Activated gamma-delta T cell treated with anti-CD3 and anti-CD28 coated beads, Interleukin-2, amount 50 U/mL, for 16 hours (primary cell): ENCODE measurements around the gene TK2.
"Not testable (repeated sequence)": the region's sequence is repeated elsewhere in the genome, so short reads cannot be mapped to it uniquely, and the experiment has no call there.

Experiments
- DNase-seq: peaks from one replicate; pipeline ENCODE4 v3.0.0-alpha.2; 2020; ENCODE audit warnings: low read depth

TK2 gene

GRCh38 chr16:66549284-66550131 is at the start of gene TK2:
Gene TK2, minus strand, starts transcription at chr16:66550122. Its CDS starts 61 bp downstream, at chr16:66550061.
- DNase-seq: peak; percentile 32

DNA sequence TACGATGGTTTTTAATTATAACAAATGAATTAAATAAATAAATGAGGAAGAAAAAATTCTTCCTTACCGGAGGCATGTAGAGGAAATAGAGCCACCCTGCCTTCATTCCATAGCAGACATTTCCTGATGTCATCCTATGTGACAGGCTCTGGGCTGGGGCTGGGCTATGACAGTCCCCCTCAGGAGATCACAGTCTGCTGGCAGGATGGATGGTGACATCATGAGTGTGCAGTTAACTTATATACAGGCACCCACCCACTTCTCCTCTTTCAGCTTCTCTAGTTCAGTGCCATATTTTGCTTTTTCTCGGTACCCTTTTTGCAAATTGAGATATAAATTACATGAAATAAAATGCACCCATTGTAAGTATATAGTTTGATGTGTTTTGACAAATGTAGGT is 48.2 kb upstream of the TK2 start:
- no peak for DNase-seq

DNA sequence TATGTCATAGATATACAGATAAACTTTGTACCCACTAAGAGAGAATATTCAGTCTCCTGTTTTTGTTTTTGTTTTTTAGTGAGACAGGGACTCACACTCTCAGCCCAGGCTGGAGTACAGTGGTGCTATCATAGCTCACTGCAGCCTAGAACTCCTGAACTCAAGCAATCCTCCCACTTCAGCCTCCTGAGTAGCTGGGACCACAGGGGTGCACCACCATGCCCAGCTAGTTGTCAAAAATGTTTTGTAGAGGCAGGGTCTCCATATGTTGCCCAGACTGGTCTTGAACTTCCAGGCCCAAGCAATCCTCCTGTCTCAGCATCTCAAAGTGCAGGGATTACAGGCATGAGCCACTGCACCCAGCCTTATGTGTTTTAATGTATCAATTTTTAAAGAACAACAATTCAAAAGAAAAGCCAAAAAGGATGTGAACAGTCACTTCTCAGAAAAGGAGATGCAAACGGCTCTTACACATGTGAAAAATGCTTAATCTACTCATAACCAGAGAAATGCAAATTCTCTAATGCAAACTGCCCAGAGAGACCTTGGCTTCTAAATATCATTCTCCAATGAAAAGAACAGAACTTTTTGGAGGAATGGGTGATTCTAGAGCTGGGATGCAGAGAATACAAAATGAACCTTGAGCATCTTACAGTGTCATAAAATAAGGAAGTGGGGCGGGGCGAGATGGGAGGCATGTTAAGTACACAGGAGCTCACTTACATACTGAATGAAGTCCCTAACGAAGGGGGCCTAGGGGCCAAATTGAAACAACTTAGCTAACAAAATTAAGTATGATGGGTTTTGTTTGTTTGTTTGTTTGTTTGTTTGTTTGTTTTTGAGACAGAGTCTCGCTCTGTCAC is 47.3 kb upstream of the TK2 start:
- no peak for DNase-seq

DNA sequence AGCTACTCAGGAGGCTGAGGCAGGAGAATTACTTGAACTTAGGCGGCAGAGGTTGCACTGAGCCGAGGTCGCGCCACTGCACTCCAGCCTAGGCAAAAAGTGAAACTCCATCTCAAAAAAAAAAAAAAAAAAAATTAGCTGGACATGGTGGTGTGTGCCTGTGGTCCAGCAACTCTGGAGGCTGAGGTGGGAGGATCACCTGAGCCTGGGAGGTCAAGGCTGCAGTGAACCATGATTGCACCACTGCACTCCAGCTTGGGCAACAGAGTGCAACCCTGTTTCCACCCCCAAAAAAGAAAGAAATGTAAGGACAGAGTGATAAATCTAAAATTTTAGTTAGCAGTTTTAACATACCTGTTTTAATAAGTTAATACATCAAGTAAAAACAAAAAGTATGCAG is 46.6 kb upstream of the TK2 start:
- not testable (repeated sequence) for DNase-seq

GRCh38 chr16:66594739-66595138 is 44.8 kb upstream of the TK2 start:
- no peak for DNase-seq

- no peak for DNase-seq
These were observed 42.9 kb upstream of the TK2 start for GRCh38 chr16:66592814-66593213.

GRCh38 chr16:66592241-66592640 is 42.3 kb upstream of the TK2 start:
- DNase-seq: no peak

DNA sequence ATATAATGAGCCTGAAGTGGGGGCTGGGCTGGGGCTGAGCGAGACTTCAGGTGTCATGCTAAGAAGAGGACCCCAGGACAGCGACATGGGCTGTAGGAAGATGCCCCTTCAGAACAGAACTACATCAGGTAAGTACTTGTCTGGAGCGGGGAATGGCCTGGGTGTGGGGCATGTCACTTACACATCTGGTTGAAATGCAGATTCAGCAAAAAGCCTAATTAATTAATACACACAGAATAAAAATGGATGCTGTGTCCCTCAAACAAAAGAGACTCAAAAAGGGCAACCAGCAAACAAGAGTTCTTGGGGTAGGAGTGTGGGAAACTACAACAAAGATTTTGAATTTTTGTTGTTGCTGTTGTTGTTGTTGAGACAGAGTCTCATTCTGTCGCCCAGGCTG is 41.1 kb upstream of the TK2 start:
- DNase-seq: no peak

DNA sequence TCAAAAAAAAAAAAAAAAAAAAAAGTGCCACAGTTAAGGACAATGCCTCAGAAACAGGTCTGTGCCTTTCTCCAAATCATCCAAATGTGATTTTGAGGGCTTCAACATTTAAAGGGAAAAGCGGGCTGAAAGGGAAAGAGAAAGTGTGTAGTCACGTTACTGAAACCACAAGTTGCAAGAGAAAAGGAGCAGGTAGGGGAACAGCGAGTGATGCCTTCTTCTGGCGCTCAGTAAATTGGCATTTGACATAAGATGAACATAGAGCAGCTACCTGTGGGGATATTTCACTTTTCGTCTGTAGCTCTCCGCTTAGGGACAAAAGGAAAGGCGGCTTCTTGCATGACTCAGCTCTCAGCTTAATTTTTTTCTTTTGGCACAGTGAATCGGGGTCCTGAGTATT is 40.4 kb upstream of the TK2 start:
- DNase-seq: no peak

DNA sequence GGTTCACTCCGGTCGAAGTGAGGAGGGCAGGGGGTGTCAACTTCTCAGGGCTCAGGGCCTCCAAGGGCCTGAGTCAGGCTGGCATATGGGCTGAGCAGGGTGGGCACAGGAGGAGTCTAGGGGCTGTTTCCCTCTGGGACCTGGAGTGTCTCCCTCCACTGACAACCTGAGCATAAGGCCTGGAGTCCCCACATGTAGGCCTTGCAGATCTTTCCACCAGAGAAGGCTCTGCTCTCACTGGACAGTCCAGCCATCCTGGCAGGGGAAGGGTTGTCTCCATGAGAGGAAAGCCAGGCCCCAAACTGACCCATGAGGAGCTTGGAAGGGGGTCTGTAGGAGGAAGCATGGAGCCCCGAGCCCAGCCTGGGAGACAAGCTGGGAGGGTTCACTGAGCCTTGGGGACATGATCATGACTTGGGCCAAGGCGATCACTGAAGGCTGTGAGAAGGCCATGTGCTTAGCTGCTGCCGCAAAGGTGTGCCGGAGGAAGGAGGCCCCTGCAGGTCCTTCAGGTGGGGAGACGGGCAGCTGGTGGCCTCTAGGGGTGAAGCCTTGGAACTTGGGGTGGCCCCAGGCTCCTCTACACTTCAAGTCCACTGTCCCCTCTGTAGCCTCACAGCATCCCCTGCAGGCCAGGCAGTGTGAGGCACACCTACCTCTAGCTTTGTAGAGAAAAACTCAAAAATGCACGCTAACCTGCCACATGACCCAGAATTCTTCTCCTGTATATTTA is 39.2 kb upstream of the TK2 start:
- peak; percentile 46 for DNase-seq

DNA sequence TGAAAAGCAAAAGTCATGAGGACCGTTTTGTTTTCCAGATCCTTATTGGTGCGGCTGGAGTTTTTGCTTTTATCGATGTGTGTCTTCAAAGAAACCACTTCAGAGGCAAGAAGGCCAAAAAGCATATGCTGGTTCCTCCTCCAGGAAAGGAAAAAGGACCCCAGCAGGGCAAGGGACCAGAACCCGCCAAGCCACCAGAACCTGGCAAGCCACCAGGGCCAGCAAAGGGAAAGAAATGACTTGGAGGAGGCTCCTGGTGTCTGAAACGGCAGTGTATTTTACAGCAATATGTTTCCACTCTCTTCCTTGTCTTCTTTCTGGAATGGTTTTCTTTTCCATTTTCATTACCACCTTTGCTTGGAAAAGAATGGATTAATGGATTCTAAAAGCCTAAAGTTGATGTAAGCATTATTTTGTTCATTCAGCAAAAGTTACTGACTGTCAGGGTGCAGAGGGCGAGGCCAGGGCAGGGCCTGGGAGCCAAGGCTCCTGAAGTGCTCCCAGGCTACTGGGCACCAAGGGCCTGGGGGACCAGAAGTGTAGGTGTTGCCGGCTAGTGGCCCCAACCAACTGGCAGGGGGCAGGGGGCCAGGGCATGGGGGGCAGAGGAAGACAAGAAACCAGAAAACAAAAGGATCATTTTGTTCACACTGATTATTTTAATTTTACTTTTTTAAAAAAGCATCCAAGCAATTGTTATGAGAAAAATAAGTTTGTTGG is 38.1 kb upstream of the TK2 start:
- DNase-seq: no peak

DNA sequence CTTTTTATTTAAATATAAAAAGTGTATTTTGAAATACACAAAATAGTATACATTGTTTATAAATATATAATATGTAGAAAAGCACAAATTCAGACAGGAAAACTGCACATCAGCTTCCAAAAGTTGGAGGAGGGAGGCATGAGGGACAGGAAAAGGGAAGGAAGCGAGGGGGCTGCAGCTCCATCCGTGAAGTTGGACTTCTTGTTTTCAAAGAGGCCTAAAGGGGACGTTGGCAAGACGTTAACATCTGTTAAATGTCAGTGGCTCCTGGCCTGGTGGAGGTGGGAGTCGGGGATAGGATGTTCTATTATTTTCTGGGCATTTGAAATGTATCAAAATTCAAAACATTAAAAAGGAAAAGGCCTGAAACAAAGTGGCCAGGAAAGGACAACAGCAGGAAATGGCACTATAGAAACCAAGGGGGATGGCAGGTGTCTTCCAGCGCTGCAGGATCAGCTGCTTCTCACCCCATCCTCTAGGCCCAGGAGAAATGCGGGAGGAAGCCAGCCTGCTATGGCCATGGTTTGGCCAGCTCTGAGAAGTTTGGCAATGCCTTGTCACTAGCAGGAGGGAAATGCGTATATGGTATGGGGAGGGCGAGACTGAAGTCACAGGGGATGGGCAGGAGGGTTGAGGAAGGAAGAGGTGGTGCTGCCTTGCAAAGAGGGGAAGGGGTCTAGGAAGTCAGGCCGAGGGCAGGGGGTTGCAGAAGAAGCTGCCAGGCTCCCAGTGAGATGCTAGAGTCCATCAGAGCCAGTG is 35.7 kb upstream of the TK2 start:
- DNase-seq: no peak

DNA sequence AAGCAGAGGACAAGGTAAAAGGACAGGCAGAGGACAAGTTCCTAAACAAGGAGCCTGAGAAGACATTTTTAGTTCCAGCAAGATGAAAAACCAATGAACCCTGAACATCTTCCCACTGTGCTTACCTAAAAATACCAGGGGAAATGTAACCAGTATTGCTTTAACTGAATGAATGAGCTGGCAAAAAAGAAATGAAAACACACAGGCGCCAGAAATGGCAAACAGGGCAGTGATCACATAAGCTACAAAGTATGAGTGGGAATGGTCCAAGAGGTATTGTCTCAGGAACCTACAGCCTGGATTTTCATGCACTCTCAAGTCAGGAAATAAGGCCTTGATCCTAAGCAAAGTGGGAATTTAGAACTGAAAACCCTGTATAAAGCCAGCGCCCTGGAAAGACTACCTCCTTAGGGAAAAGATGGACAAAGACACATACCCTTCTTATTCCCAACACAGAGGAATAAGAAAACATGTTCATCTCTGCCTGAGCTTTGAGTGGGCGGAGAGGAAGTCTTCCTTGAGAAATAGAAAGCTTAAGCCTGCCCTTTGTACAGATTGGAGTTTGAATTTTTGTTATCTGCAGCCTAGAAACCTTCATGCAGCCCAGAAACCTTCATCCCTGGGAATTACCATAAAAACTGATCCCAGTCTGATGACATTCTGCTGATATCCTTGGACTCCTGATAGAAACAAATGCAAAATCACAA is 31.5 kb upstream of the TK2 start:
- DNase-seq: no peak

DNA sequence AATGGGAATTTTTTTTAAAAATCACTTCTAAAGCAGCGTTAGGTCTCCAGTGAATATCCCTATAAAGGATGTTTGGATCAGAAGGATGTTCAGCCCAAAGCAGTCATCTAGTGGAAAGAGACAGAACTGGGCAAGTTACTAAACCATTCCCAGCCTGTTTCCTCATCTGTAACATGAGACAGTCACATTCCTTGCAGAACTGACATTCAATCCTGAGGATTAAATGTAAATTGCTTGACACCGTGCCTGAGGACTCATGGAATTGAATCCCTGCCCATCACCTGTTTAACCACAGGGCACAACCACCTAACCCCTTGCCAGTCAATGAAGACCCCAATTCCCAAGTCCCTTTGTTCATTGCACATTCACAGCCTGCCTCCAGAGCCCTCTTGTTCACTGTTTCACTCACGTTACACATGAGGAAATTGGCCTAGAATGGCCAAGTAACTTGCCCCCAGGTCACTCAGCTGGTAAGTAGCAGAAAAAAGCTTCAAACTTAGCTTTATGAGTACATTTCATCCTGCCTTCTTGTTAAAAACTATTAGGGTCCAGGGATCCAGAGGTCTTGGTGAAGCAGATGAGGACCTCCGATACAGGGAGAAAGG is 30.8 kb upstream of the TK2 start:
- no peak for DNase-seq

DNA sequence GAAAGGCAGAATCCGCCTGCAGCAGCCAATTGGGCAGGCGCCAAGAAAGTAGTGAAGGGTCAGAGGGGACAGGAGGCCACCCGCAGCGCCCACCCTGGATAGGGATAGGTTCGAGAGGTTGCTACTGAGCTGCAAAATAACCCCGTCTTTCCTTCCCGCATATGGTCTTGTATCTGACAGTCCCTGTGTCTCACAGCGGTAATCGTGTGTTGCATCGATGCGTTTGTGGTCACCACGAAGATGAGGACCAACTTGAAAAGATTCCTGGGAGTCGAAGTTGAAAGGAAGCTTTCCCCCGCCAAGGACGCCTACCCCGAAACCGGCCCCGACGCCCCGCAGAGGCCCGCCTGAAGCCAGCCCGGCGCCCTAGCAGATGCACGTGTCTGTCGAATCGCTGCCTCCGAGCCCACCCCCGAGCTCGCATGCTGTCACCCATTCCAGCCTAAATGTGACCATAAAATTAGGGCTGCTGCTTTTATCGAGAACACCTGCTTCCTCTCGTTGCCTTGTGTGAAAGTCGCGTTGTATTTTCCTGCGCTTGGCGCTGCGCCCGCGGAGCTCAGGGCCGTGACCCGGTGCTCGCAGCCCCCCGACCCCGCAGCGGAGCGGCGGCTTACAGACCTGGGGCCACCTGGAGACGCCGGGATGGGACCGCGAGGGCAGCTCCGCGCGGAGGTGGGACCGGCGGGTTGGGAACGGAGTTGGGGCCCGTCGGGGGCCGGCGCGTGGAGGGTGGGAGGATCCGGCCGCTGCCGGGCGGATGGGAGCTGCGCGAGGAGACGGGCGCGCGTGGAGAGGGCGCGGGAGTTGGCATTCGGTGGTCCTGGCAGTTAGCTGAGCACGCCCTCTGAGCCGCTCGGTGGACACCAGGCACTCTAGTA is 29.0 kb upstream of the TK2 start, which contains the start of gene CMTM2:
Gene CMTM2, plus strand, starts transcription at position 813 of the 881 bp plus-strand sequence. CDS start 145 bp downstream, outside the sequence.
- DNase-seq: peak; percentile 6

- no peak for DNase-seq
These were observed 26.4 kb upstream of the TK2 start for GRCh38 chr16:66576296-66576695.

DNA sequence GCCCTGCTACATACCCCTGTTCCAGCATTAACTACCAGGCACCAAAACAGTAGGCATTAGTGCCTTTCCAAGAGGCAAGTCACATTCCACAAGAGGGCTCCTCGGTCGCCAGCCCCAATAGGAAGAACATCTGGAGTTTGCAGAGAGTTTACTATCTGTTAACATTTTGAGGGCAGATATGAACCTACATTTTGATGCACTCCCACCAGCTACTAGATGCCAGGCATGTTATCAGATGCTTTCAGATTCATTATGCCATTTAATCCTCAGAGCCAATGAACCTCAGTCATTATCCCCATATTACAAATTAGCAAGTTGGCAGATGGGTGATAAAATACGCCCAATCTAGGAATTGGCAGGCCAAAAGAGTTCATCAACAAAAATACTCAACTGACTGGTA is 25.1 kb upstream of the TK2 start:
- DNase-seq: no peak

GRCh38 chr16:66574531-66574930 is 24.6 kb upstream of the TK2 start:
- no peak for DNase-seq

- no peak for DNase-seq
These were observed 24.2 kb upstream of the TK2 start for GRCh38 chr16:66574081-66574480.
